ENCODE measurements around the gene INSYN2B. TPM values are rescaled to one million over a fixed set of nuclear protein-coding genes. Genes with fewer than 3 reads are reported as not detected.

The INSYN2B gene
- total and polyA plus RNA-seq, 12 donors = 0.08 to 0.94 (median 0.62) TPM; not detected in 2

- no peak for DNase-seq
- Histone ChIP-seq H3K36me3 (replicated peaks in 1 of 2) (no peaks in the 10 kb centered on the region), H3K4me3 (no peak overlapping the region), H3K4me1 (replicated peaks in 1 of 2) (peaks cover 0 to 7% of the 10 kb centered on the region in 2 donors), H3K27ac (no peak overlapping the region), H3K27me3 (no peaks in the 10 kb centered on the region), H3K9me3 (replicated peaks in 1 of 3) (no peaks in the 10 kb centered on the region)
- intact Hi-C loops (cut with DNase I) = no loop called here
- 28 to 48% (median 40%) methylated on average over 7 of the region's 7 CpGs for WGBS, 4 donors
- TF ChIP-seq CTCF (IDR thresholded peaks at IDR 0.05) (no peak), POLR2A (IDR thresholded peaks at IDR 0.05) (no peak)
Measured at GRCh38 chr5:169978714-169979113, 1.6 kb downstream of the INSYN2B start.

- TF ChIP-seq POLR2A (IDR thresholded peaks at IDR 0.05) (no peak), CTCF (IDR thresholded peaks at IDR 0.05) (no peak)
- no peak for DNase-seq
- Histone ChIP-seq H3K9me3 (replicated peaks in 1 of 3) (no peaks in the 10 kb centered on the region), H3K27ac (no peak overlapping the region), H3K36me3 (replicated peaks in 1 of 2) (no peaks in the 10 kb centered on the region), H3K27me3 (no peaks in the 10 kb centered on the region), H3K4me3 (no peak overlapping the region), H3K4me1 (replicated peaks in 1 of 2) (peaks cover 0 to 4% of the 10 kb centered on the region in 2 donors)
- WGBS, 4 donors = 73 to 88% (median 83%) methylated on average over 6 of the region's 6 CpGs
- intact Hi-C loops (cut with DNase I) = no loop called here
Measured at GRCh38 chr5:169974121-169974770, 6.0 kb downstream of the INSYN2B start.

GRCh38 chr5:169973056-169973455, 7.2 kb downstream of the INSYN2B start:
- 62 to 74% (median 70%) methylated on average over 3 of the region's 3 CpGs for WGBS, 4 donors
- DNase-seq = no peak
- Histone ChIP-seq H3K36me3 (replicated peaks in 1 of 2) (no peaks in the 10 kb centered on the region), H3K27me3 (no peaks in the 10 kb centered on the region), H3K4me3 (no peak overlapping the region), H3K27ac (no peak overlapping the region), H3K4me1 (replicated peaks in 1 of 2) (peaks cover 0 to 4% of the 10 kb centered on the region in 2 donors), H3K9me3 (replicated peaks in 1 of 3) (no peaks in the 10 kb centered on the region)
- no peak for TF ChIP-seq CTCF (IDR thresholded peaks at IDR 0.05)
- no peak for TF ChIP-seq POLR2A (IDR thresholded peaks at IDR 0.05)
- intact Hi-C loops (cut with DNase I) = no loop called here

- Histone ChIP-seq H3K27me3 (no peaks in the 10 kb centered on the region), H3K27ac (no peak overlapping the region), H3K36me3 (replicated peaks in 1 of 2) (no peaks in the 10 kb centered on the region), H3K4me1 (replicated peaks in 1 of 2) (peaks cover 0 to 4% of the 10 kb centered on the region in 2 donors), H3K9me3 (replicated peaks in 1 of 3) (no peaks in the 10 kb centered on the region), H3K4me3 (no peak overlapping the region)
- no peak for TF ChIP-seq POLR2A (IDR thresholded peaks at IDR 0.05)
- DNase-seq = no peak
- 82 to 95% (median 88%) methylated on average over 1 of the region's 1 CpG for WGBS, 4 donors
- intact Hi-C loops (cut with DNase I) = no loop called here
Measured at GRCh38 chr5:169971780-169972179, 8.5 kb downstream of the INSYN2B start.

Measured in adrenal gland (tissue), 12 donors.